ENCODE results near the gene RAB31.

GRCh38 chr18:9861157-9861556, 153.1 kb downstream of the RAB31 start:
- TF ChIP-seq CTCF (IDR thresholded peaks at IDR 0.05): no peak
- no peak for TF ChIP-seq POLR2A (IDR thresholded peaks at IDR 0.05)
